Keratinocyte (primary cell): ENCODE data around the gene UTY. TPM values are rescaled to one million over a fixed set of nuclear protein-coding genes. Genes with fewer than 3 reads are reported as not detected.

ENCODE experiments used
- DNase-seq: peaks from one replicate; pipeline ENCODE4 v3.0.0-alpha.2; 2011; ENCODE audit warnings: low read depth, missing footprints, low spot score
- FAIRE-seq: peaks from 2 replicates; lab custom pipeline; 2011; peaks lifted over from hg19 to GRCh38; lab: Jason Lieb, UNC
- H2AFZ ChIP-seq: 2 replicates; pipeline ENCODE4 v1.6.0; 2012; ENCODE audit warnings: low read length, control low read depth, inconsistent platforms; ENCODE audit not compliant: control insufficient read depth
- H3K27ac ChIP-seq: 2 replicates; pipeline ENCODE4 v1.5.1; 2011; ENCODE audit warnings: low read length; ENCODE audit not compliant: control insufficient read depth, insufficient read depth
- H3K27me3 ChIP-seq: 3 replicates; pipeline ENCODE4 v1.6.0; 2011; ENCODE audit warnings: low read length; ENCODE audit not compliant: control insufficient read depth, insufficient read depth; ENCODE audit errors: extremely low read depth
- H3K36me3 ChIP-seq, 2 experiments: 2 replicates in 1 of 2; 3 replicates in 1 of 2; pipeline ENCODE4 v1.5.1; 2011; ENCODE audit warnings: low read length in 2 of 2, mild to moderate bottlenecking in 1 of 2; ENCODE audit not compliant: control insufficient read depth in 2 of 2, insufficient read depth in 2 of 2; ENCODE audit errors: extremely low read depth in 1 of 2
- H3K4me1 ChIP-seq: 3 replicates; pipeline ENCODE4 v1.5.1; 2011; ENCODE audit warnings: low read length; ENCODE audit not compliant: control insufficient read depth, insufficient read depth; ENCODE audit errors: extremely low read depth
- H3K4me2 ChIP-seq: 3 replicates; pipeline ENCODE4 v1.6.0; 2011; ENCODE audit warnings: low read depth, low read length; ENCODE audit not compliant: control insufficient read depth, insufficient read depth; ENCODE audit errors: extremely low read depth
- H3K4me3 ChIP-seq, 3 experiments: fragments of 200-600 bp in 1 of 3; sonication (generic) in 1 of 3; 2 replicates in 2 of 3; 3 replicates in 1 of 3; pipeline ENCODE4 v1.5.1; 2011 to 2016; ENCODE audit warnings: low read length in 3 of 3, mild to moderate bottlenecking in 3 of 3, control low read depth in 2 of 3, inconsistent platforms in 1 of 3, low read depth in 1 of 3, mixed read lengths in 1 of 3, mixed run types in 1 of 3, moderate library complexity in 1 of 3; ENCODE audit not compliant: control insufficient read depth in 2 of 3, insufficient read depth in 2 of 3; ENCODE audit errors: extremely low read depth in 1 of 3
- H3K79me2 ChIP-seq: 2 replicates; pipeline ENCODE4 v1.6.0; 2012; ENCODE audit warnings: low read length; ENCODE audit not compliant: control insufficient read depth, insufficient read depth
- H3K9ac ChIP-seq: 3 replicates; pipeline ENCODE4 v1.6.0; 2011; ENCODE audit warnings: low read length; ENCODE audit not compliant: control insufficient read depth, insufficient read depth; ENCODE audit errors: extremely low read depth
- H3K9me1 ChIP-seq: 3 replicates; pipeline ENCODE4 v1.6.0; 2011; ENCODE audit warnings: low read length; ENCODE audit not compliant: control insufficient read depth, insufficient read depth; ENCODE audit errors: extremely low read depth
- H3K9me3 ChIP-seq: 2 replicates; pipeline ENCODE4 v1.5.1; 2012; ENCODE audit warnings: low read depth, low read length; ENCODE audit not compliant: control insufficient read depth
- H4K20me1 ChIP-seq: 3 replicates; pipeline ENCODE4 v1.6.0; 2011; ENCODE audit warnings: low read length; ENCODE audit not compliant: control insufficient read depth, insufficient read depth; ENCODE audit errors: extremely low read depth
- CTCF ChIP-seq, 3 experiments: IDR thresholded peaks in 1 of 3; conservative IDR thresholded peaks in 1 of 3; optimal IDR thresholded peaks in 1 of 3; 2 replicates in 2 of 3; 3 replicates in 1 of 3; pipeline versions ENCODE3 to v1.5.1; 2011; ENCODE audit warnings: low read length in 3 of 3, mild to moderate bottlenecking in 3 of 3, moderate library complexity in 2 of 3, control low read depth in 1 of 3, inconsistent platforms in 1 of 3; ENCODE audit not compliant: insufficient read depth in 2 of 3; ENCODE audit errors: extremely low read depth in 1 of 3
- EZH2 ChIP-seq: IDR thresholded peaks from one replicate; pipeline ENCODE4 v1.6.1; 2012; ENCODE audit warnings: inconsistent platforms, mild to moderate bottlenecking, low read length, moderate library complexity
- dilution Hi-C: fragments of 300-500 bp; cut with MboI; formaldehyde crosslinking; loops from one replicate; pipeline ENCODE4 v1.7.0; 2020; ENCODE audit warnings: low sequenced_read_pairs; ENCODE audit not compliant: extremely low pct_ligation_motif_present
- polyA plus RNA-seq, 5 experiments: library from polyadenylated mRNA; depleted of rRNA in 3 of 5; stranded (reverse) in 3 of 5; stranded (forward) in 1 of 5; unstranded in 1 of 5; fragments of >200 nt; gene quantifications; 1 replicate in 1 of 5; 2 replicates in 3 of 5; 3 replicates in 1 of 5; pipeline versions ENCODE4 v1.2.1 to v1.2.3, GENCODE V29; 2011 to 2012; ENCODE audit warnings: missing spikeins in 2 of 5, low read depth in 1 of 5, low replicate concordance in 1 of 5

UTY gene
- polyA plus RNA-seq, 1 donor (not counting 4 experiments of a cell fraction or from before 2014, with no cell fraction given), result not detected

- H3K4me3 ChIP-seq, result no peak overlapping the region
- H3K27me3 ChIP-seq, result no peaks in the 10 kb centered on the region
- no peaks in the 10 kb centered on the region for H3K9me3 ChIP-seq
- no peak for DNase-seq
- H3K9me1 ChIP-seq, result no peaks in the 10 kb centered on the region
- no peak for TF ChIP-seq CTCF (optimal IDR thresholded peaks at IDR 0.05 in 1 of 3, IDR thresholded peaks at IDR 0.05 in 1 of 3, conservative IDR thresholded peaks at IDR 0.05 in 1 of 3; ENCODE audit: extremely low read depth in 1 of 3, insufficient read depth in 2 of 3, low read length in 3 of 3)
- TF ChIP-seq EZH2, result no peak
- H3K27ac ChIP-seq, result no peak overlapping the region
- no peak overlapping the region for H3K4me2 ChIP-seq
- H3K36me3 ChIP-seq, result no peaks in the 10 kb centered on the region
- H3K9ac ChIP-seq, result no peak overlapping the region
- dilution Hi-C loops, result no loop called here
- no peak for FAIRE-seq
- no peaks in the 10 kb centered on the region for H3K4me1 ChIP-seq
- no peak overlapping the region for H2AFZ ChIP-seq
- no peaks in the 10 kb centered on the region for H4K20me1 ChIP-seq
- no peaks in the 10 kb centered on the region for H3K79me2 ChIP-seq
Measured at GRCh38 chrY:13337934-13338333, 141.9 kb downstream of the UTY start.

- H3K27ac ChIP-seq, result no peak overlapping the region
- H4K20me1 ChIP-seq, result no peaks in the 10 kb centered on the region
- H3K9me1 ChIP-seq, result no peaks in the 10 kb centered on the region
- TF ChIP-seq CTCF (optimal IDR thresholded peaks at IDR 0.05 in 1 of 3, IDR thresholded peaks at IDR 0.05 in 1 of 3, conservative IDR thresholded peaks at IDR 0.05 in 1 of 3; ENCODE audit: extremely low read depth in 1 of 3, insufficient read depth in 2 of 3, low read length in 3 of 3), result no peak
- no peak for TF ChIP-seq EZH2
- dilution Hi-C loops, result no loop called here
- H3K4me1 ChIP-seq, result no peaks in the 10 kb centered on the region
- no peak overlapping the region for H3K9ac ChIP-seq
- H3K27me3 ChIP-seq, result no peaks in the 10 kb centered on the region
- no peaks in the 10 kb centered on the region for H3K36me3 ChIP-seq
- no peaks in the 10 kb centered on the region for H3K79me2 ChIP-seq
- no peaks in the 10 kb centered on the region for H3K9me3 ChIP-seq
- FAIRE-seq (no peak), DNase-seq (no peak)
- H3K4me3 ChIP-seq, result no peak overlapping the region
- no peak overlapping the region for H3K4me2 ChIP-seq
- no peak overlapping the region for H2AFZ ChIP-seq
Measured at GRCh38 chrY:13333791-13334190, 146.0 kb downstream of the UTY start.
